ENCODE results near the gene EXOSC5.
"Not testable (repeated sequence)": the region's sequence is repeated elsewhere in the genome, so short reads cannot be mapped to it uniquely, and the experiment has no call there.

The EXOSC5 gene

GRCh38 chr19:41439441-41440222, 42.5 kb upstream of the EXOSC5 start, which contains the start of gene DMAC2:
Gene DMAC2, minus strand, starts transcription at chr19:41439912. Its CDS starts 13 bp downstream, at chr19:41439899.
- ChIA-PET CTCF (interaction anchor here (0.7 to 3.8 kb wide), 14 partner anchors 8 to 161 kb away, joined by 3 to 44 read pairs (median 5); no protein-coding TSS in a partner anchor), POLR2A (interaction anchor here (1.1 kb wide), 2 partner anchors 37 to 92 kb away, joined by 3 read pairs; no protein-coding TSS in a partner anchor)
- peak; percentile 92 for DNase-seq (ENCODE audit: extremely low spot score)
- TF ChIP-seq CTCF (IDR thresholded peaks at IDR 0.05; ENCODE audit: control extremely low read depth, extremely low read depth, low read depth, missing control alignments) = peak; percentile 65

- DNase-seq (ENCODE audit: extremely low spot score) = no peak
- no peak for TF ChIP-seq CTCF (IDR thresholded peaks at IDR 0.05; ENCODE audit: control extremely low read depth, extremely low read depth, low read depth, missing control alignments)
- ChIA-PET POLR2A (no interaction called here), CTCF (interaction anchor here (1.0 to 3.5 kb wide), 6 partner anchors 9 to 803 kb away, joined by 3 to 27 read pairs (median 5); no protein-coding TSS in a partner anchor)
Measured at GRCh38 chr19:41437944-41438574, 40.9 kb upstream of the EXOSC5 start.

GRCh38 chr19:41436674-41436951, 39.5 kb upstream of the EXOSC5 start:
- ChIA-PET CTCF (interaction anchor here (1.2 to 3.5 kb wide), 3 partner anchors 13 to 174 kb away, joined by 3 to 27 read pairs (median 3); no protein-coding TSS in a partner anchor), POLR2A (interaction anchor here (0.6 kb wide), 1 partner anchor 21 kb away, joined by 7 read pairs; no protein-coding TSS in a partner anchor)
- DNase-seq (ENCODE audit: extremely low spot score) = no peak
- TF ChIP-seq CTCF (IDR thresholded peaks at IDR 0.05; ENCODE audit: control extremely low read depth, extremely low read depth, low read depth, missing control alignments) = no peak

GRCh38 chr19:41435936-41436673, 38.9 kb upstream of the EXOSC5 start:
- CTCF ChIA-PET = interaction anchor here (1.2 to 3.5 kb wide), 3 partner anchors 13 to 128 kb away, joined by 3 to 27 read pairs (median 3); no protein-coding TSS in a partner anchor

GRCh38 chr19:41435376-41435775, 38.2 kb upstream of the EXOSC5 start:
- POLR2A ChIA-PET = interaction anchor here (0.6 kb wide), 1 partner anchor 65 kb away, joined by 3 read pairs; no protein-coding TSS in a partner anchor
- CTCF ChIA-PET = interaction anchor here (1.2 to 3.5 kb wide), 3 partner anchors 14 to 128 kb away, joined by 3 to 27 read pairs (median 3); no protein-coding TSS in a partner anchor
- DNase-seq (ENCODE audit: extremely low spot score) = not testable (repeated sequence)

More at GRCh38 chr19:41435936-41436673, 38.9 kb upstream of the EXOSC5 start:
- POLR2A ChIA-PET = interaction anchor here (0.6 kb wide), 2 partner anchors 21 to 64 kb away, joined by 3 to 7 read pairs; no protein-coding TSS in a partner anchor
- no peak for DNase-seq (ENCODE audit: extremely low spot score)
- no peak for TF ChIP-seq CTCF (IDR thresholded peaks at IDR 0.05; ENCODE audit: control extremely low read depth, extremely low read depth, low read depth, missing control alignments)

- ChIA-PET POLR2A (interaction anchor here (0.7 kb wide), 1 partner anchor 23 kb away, joined by 4 read pairs; no protein-coding TSS in a partner anchor), CTCF (interaction anchor here (4.2 kb wide), 1 partner anchor 15 kb away, joined by 19 read pairs; no protein-coding TSS in a partner anchor)
- no peak for TF ChIP-seq CTCF (IDR thresholded peaks at IDR 0.05; ENCODE audit: control extremely low read depth, extremely low read depth, low read depth, missing control alignments)
- no peak for DNase-seq (ENCODE audit: extremely low spot score)
Measured at GRCh38 chr19:41434450-41434849, 37.3 kb upstream of the EXOSC5 start.

Measured in GM10248 (cell line).